Hepatocyte (in vitro differentiated cells): ENCODE data around the gene MT1F. TPM values are rescaled to one million over a fixed set of nuclear protein-coding genes. Genes with fewer than 3 reads are reported as not detected.
A peak's percentile ranks its signal among the peaks of the same experiment; 100 is the strongest.

Experiments used
- DNase-seq: peaks from one replicate; pipeline ENCODE4 v3.0.0-alpha.2; 2016; ENCODE audit warnings: low spot score
- H2AFZ ChIP-seq: fragments of 200-600 bp; sonication (generic); 2 replicates; pipeline ENCODE4 v1.6.0; 2016; ENCODE audit warnings: antibody characterized with exemption, mild to moderate bottlenecking
- H3K27ac ChIP-seq: fragments of 200-600 bp; sonication (generic); 2 replicates; pipeline ENCODE4 v1.5.1; 2016; ENCODE audit warnings: mild to moderate bottlenecking
- H3K27me3 ChIP-seq: fragments of 200-600 bp; sonication (generic); 2 replicates; pipeline ENCODE4 v1.6.1; 2016
- H3K36me3 ChIP-seq: fragments of 200-600 bp; sonication (generic); replicated peaks from 2 replicates; pipeline ENCODE4 v1.5.1; 2016; ENCODE audit warnings: low read depth; ENCODE audit not compliant: insufficient read depth
- H3K4me1 ChIP-seq: fragments of 200-600 bp; sonication (generic); 2 replicates; pipeline ENCODE4 v1.5.1; 2016; ENCODE audit warnings: mild to moderate bottlenecking, moderate library complexity; ENCODE audit not compliant: insufficient read depth
- H3K4me2 ChIP-seq: fragments of 200-600 bp; sonication (generic); 2 replicates; pipeline ENCODE4 v1.6.0; 2016
- H3K4me3 ChIP-seq: fragments of 200-600 bp; sonication (generic); 2 replicates; pipeline ENCODE4 v1.5.1; 2016; ENCODE audit warnings: mild to moderate bottlenecking
- H3K79me2 ChIP-seq: fragments of 200-600 bp; sonication (generic); 2 replicates; pipeline ENCODE4 v1.6.0; 2017; ENCODE audit warnings: mild to moderate bottlenecking
- H3K9me2 ChIP-seq: fragments of 200-600 bp; sonication (generic); replicated peaks from 2 replicates; pipeline ENCODE4 v1.6.0; 2017; ENCODE audit warnings: mild to moderate bottlenecking; ENCODE audit not compliant: insufficient read depth
- H3K9me3 ChIP-seq: fragments of 200-600 bp; sonication (generic); 2 replicates; pipeline ENCODE4 v1.5.1; 2016; ENCODE audit warnings: low read depth, mild to moderate bottlenecking
- H4K20me1 ChIP-seq: fragments of 200-600 bp; sonication (generic); 2 replicates; pipeline ENCODE4 v1.6.0; 2016; ENCODE audit warnings: mild to moderate bottlenecking; ENCODE audit not compliant: insufficient read depth, poor library complexity, severe bottlenecking
- CTCF ChIP-seq: fragments of 200-600 bp; sonication (generic); IDR thresholded peaks from 2 replicates; pipeline ENCODE4 v1.5.1; 2016; ENCODE audit warnings: antibody characterized with exemption, mild to moderate bottlenecking; ENCODE audit not compliant: poor library complexity
- EZH2 ChIP-seq: fragments of 200-600 bp; sonication (generic); IDR thresholded peaks from 2 replicates; pipeline ENCODE4 v1.6.1; 2016; ENCODE audit warnings: antibody characterized with exemption, mild to moderate bottlenecking, borderline replicate concordance
- EZH2phosphoT487 ChIP-seq: fragments of 200-600 bp; sonication (generic); IDR thresholded peaks from one replicate; pipeline ENCODE4 v1.6.1; 2018; ENCODE audit warnings: antibody characterized with exemption, mild to moderate bottlenecking, low read depth, moderate library complexity; ENCODE audit not compliant: unreplicated experiment, severe bottlenecking
- WGBS: methylation state at CpG from one replicate; pipeline ENCODE4 v1.1.6; 2016; ENCODE audit warnings: low lambda C conversion rate; ENCODE audit errors: missing lambda C conversion rate; 5-methylcytosine and 5-hydroxymethylcytosine counted together
- polyA plus RNA-seq: library from polyadenylated mRNA; unstranded; fragments of >200 nt; fragmentation: Nextera tagmentation; extraction: Ambion mirVana; gene quantifications from 2 replicates; pipeline ENCODE4 v1.2.1, GENCODE V29; 2016
- total RNA-seq: library from RNA; depleted of rRNA; stranded (reverse); fragments of >200 nt; gene quantifications from 2 replicates; pipeline ENCODE4 v1.2.3, GENCODE V29; 2014

The MT1F gene
- total and polyA plus RNA-seq, 2 experiments from 2014 or later, result 7.1 to 11.8 TPM

GRCh38 chr16:56691885-56692284 is 34.1 kb downstream of the MT1F start:
- WGBS, result 52% methylated on average over 4 of the region's 4 CpGs
- Histone ChIP-seq H3K9me3 (no peaks in the 10 kb centered on the region), H3K36me3 (no peaks in the 10 kb centered on the region), H3K4me1 (no peaks in the 10 kb centered on the region), H3K27ac (no peak overlapping the region), H3K4me3 (no peak overlapping the region), H3K9me2 (no peaks in the 10 kb centered on the region), H3K27me3 (no peaks in the 10 kb centered on the region), H2AFZ (no peak overlapping the region), H3K4me2 (no peak overlapping the region), H3K79me2 (no peaks in the 10 kb centered on the region), H4K20me1 (no peaks in the 10 kb centered on the region)
- no peak for TF ChIP-seq EZH2phosphoT487
- no peak for TF ChIP-seq EZH2
- no peak for TF ChIP-seq CTCF
- DNase-seq, result peak; percentile 61

GRCh38 chr16:56695246-56695645 is 37.5 kb downstream of the MT1F start:
- DNase-seq, result no peak

GRCh38 chr16:56697456-56698155 is 39.8 kb downstream of the MT1F start:
- Histone ChIP-seq H3K36me3 (no peaks in the 10 kb centered on the region), H3K27me3 (no peaks in the 10 kb centered on the region), H3K4me1 (no peaks in the 10 kb centered on the region), H3K9me2 (no peaks in the 10 kb centered on the region), H2AFZ (no peak overlapping the region), H3K9me3 (no peaks in the 10 kb centered on the region), H3K27ac (no peak overlapping the region), H4K20me1 (no peaks in the 10 kb centered on the region), H3K4me2 (no peak overlapping the region), H3K79me2 (no peaks in the 10 kb centered on the region), H3K4me3 (no peak overlapping the region)
- DNase-seq, result no peak
- TF ChIP-seq CTCF (no peak), EZH2phosphoT487 (no peak), EZH2 (no peak)
- WGBS, result 89% methylated on average over 5 of the region's 5 CpGs

More at GRCh38 chr16:56695246-56695645, 37.5 kb downstream of the MT1F start:
- Histone ChIP-seq H2AFZ (no peak overlapping the region), H3K9me3 (no peaks in the 10 kb centered on the region), H3K4me1 (no peaks in the 10 kb centered on the region), H3K36me3 (no peaks in the 10 kb centered on the region), H4K20me1 (no peaks in the 10 kb centered on the region), H3K9me2 (no peaks in the 10 kb centered on the region), H3K27ac (no peak overlapping the region), H3K4me3 (no peak overlapping the region), H3K4me2 (no peak overlapping the region), H3K79me2 (no peaks in the 10 kb centered on the region), H3K27me3 (no peaks in the 10 kb centered on the region)
- 71% methylated on average over 1 of the region's 1 CpG for WGBS
- TF ChIP-seq EZH2phosphoT487 (no peak), EZH2 (no peak), CTCF (no peak)

- WGBS, result 59% methylated on average over 1 of the region's 1 CpG
- no peaks in the 10 kb centered on the region for H3K9me3 ChIP-seq
- H4K20me1 ChIP-seq, result no peaks in the 10 kb centered on the region
- no peak overlapping the region for H3K27ac ChIP-seq
- no peaks in the 10 kb centered on the region for H3K9me2 ChIP-seq
- H3K4me3 ChIP-seq, result no peak overlapping the region
- H3K27me3 ChIP-seq, result no peaks in the 10 kb centered on the region
- no peak overlapping the region for H2AFZ ChIP-seq
- TF ChIP-seq EZH2phosphoT487, result no peak
- no peak for TF ChIP-seq CTCF
- no peak for TF ChIP-seq EZH2
- no peaks in the 10 kb centered on the region for H3K79me2 ChIP-seq
- no peak overlapping the region for H3K4me2 ChIP-seq
- DNase-seq, result no peak
- no peaks in the 10 kb centered on the region for H3K4me1 ChIP-seq
- H3K36me3 ChIP-seq, result no peaks in the 10 kb centered on the region
Observed at GRCh38 chr16:56700195-56700594, 42.4 kb downstream of the MT1F start.
